HepG2 (cell line): Measurements from ENCODE around the gene USP1. TPM values are rescaled to one million over a fixed set of nuclear protein-coding genes. Genes with fewer than 3 reads are reported as not detected.
A peak's percentile ranks its signal among the peaks of the same experiment; 100 is the strongest.

Source experiments
- CHCHD3 ChIP-seq: sonication (generic); formaldehyde crosslinking; IDR thresholded peaks from 2 replicates; pipeline ENCODE4 v1.8.0; 2022; ENCODE audit warnings: mild to moderate bottlenecking, missing genetic modification reagents, moderate library complexity
- KMT2B ChIP-seq: IDR thresholded peaks from 2 replicates; pipeline ENCODE4 v1.6.1; 2016; ENCODE audit warnings: missing genetic modification reagents, missing compliant biosample characterization
- REL ChIP-seq: sonication (generic); formaldehyde crosslinking; conservative IDR thresholded peaks from 2 replicates; pipeline ENCODE4 v1.8.0; 2022; ENCODE audit warnings: mild to moderate bottlenecking, missing genetic modification reagents, moderate library complexity
- YEATS2 ChIP-seq: sonication (generic); formaldehyde crosslinking; IDR thresholded peaks from 2 replicates; pipeline ENCODE4 v1.4.0; 2020; ENCODE audit warnings: missing genetic modification reagents, borderline replicate concordance
- ZBTB1 ChIP-seq: sonication (generic); formaldehyde crosslinking; IDR thresholded peaks from 2 replicates; pipeline ENCODE4 v1.4.0; 2020; ENCODE audit warnings: missing genetic modification reagents, borderline replicate concordance
- ZFAT ChIP-seq: sonication (generic); formaldehyde crosslinking; conservative IDR thresholded peaks from 2 replicates; pipeline ENCODE4 v1.8.1; 2023; ENCODE audit warnings: missing genetic modification reagents, inconsistent platforms
- ZNF264 ChIP-seq: sonication (generic); formaldehyde crosslinking; IDR thresholded peaks from 2 replicates; pipeline ENCODE4 v1.4.0; 2020; ENCODE audit warnings: missing genetic modification reagents
- ZNF75D ChIP-seq: sonication (generic); formaldehyde crosslinking; IDR thresholded peaks from 2 replicates; pipeline ENCODE4 v1.8.1; 2023; ENCODE audit warnings: missing genetic modification reagents, mild to moderate bottlenecking, borderline replicate concordance
- ZNF891 ChIP-seq: sonication (generic); formaldehyde crosslinking; IDR thresholded peaks from 2 replicates; pipeline ENCODE4 v1.5.0; 2020; ENCODE audit warnings: mild to moderate bottlenecking, missing genetic modification reagents
- polyA plus RNA-seq, 8 experiments: library from polyadenylated mRNA; depleted of rRNA in 3 of 8; stranded (reverse) in 7 of 8; unstranded in 1 of 8; fragments of >200 nt; fragmentation: Illumina TruSeq in 4 of 8; extraction: Trizol in 4 of 8; gene quantifications; 2 replicates each; pipeline versions ENCODE4 v1.2.1 to v1.2.3, GENCODE V29; 2011 to 2016; ENCODE audit warnings: low read depth in 4 of 8, missing spikeins in 1 of 8, mixed read lengths in 1 of 8; ENCODE audit not compliant: insufficient read depth in 1 of 8
- total RNA-seq, 5 experiments: library from RNA; depleted of rRNA; stranded (reverse); fragments of >200 nt; fragmentation: Illumina TruSeq; extraction: Trizol; gene quantifications; 2 replicates each; pipeline ENCODE4 v1.2.3, GENCODE V29; 2016; ENCODE audit warnings: low read depth in 1 of 5
- TF ChIP-seq, protein P1 (sequence below): sonication (generic); formaldehyde crosslinking; IDR thresholded peaks from 2 replicates; pipeline ENCODE4 v1.8.0; 2022; ENCODE audit warnings: mild to moderate bottlenecking, missing genetic modification reagents; ENCODE audit not compliant: insufficient replicate concordance
- TF ChIP-seq, protein P2 (sequence below): sonication (generic); formaldehyde crosslinking; IDR thresholded peaks from 2 replicates; pipeline ENCODE4 v1.5.1; 2020; ENCODE audit warnings: mild to moderate bottlenecking, missing genetic modification reagents
- TF ChIP-seq, protein P3 (sequence below): IDR thresholded peaks from 2 replicates; pipeline ENCODE4 v1.6.1; 2018; ENCODE audit warnings: missing genetic modification reagents
- TF ChIP-seq, protein P4 (sequence below): sonication (generic); formaldehyde crosslinking; IDR thresholded peaks from 2 replicates; pipeline ENCODE4 v1.9.0; 2022; ENCODE audit warnings: low read depth, missing genetic modification reagents
- TF ChIP-seq, protein P5 (sequence below): sonication (generic); formaldehyde crosslinking; conservative IDR thresholded peaks from 2 replicates; pipeline ENCODE4 v1.4.0; 2020; ENCODE audit warnings: missing genetic modification reagents
- TF ChIP-seq, protein P6 (sequence below): sonication (generic); formaldehyde crosslinking; IDR thresholded peaks from 2 replicates; pipeline ENCODE4 v1.4.0; 2020; ENCODE audit warnings: missing genetic modification reagents
- TF ChIP-seq, protein P7 (sequence below): IDR thresholded peaks from 2 replicates; pipeline ENCODE4 v1.6.1; 2016

USP1 gene
- total and polyA plus RNA-seq, 2 of the 13 experiments (the other 11 are each of a cell fraction or from before 2014, with no cell fraction given): 9.0 to 64.6 TPM

DNA sequence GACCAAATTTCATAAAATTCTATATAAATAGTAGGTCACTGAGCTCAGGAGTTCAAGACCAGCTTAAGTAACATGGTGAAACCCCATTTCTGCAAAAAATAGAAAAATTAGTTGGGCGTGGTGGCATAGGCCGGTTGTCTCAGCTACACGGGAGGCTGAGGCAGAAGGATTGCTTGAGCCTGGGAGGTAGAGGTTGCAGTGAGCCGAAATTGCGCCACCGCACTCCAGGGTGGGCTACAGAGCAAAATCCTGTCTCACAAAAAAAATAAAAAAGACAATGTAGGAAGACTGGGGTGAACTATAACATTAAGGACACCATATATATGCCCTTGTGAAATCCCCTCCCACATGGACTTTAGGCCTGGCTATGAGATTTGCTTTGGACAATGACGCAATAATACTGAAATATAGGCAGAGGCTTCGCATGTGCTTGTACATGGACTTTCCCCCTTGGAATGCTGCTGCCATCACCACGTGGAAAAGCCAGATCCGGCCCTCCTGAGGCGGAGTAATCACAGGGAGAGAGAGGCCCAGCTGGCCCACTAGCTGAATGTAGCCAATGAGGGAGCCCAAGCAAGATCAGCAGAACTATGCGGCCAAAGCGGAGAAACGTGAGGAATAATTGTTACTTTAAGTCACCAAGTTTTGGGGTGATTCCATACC, 13.1 kb upstream of the USP1 start (continued):
- TF ChIP-seq, protein P1, sequence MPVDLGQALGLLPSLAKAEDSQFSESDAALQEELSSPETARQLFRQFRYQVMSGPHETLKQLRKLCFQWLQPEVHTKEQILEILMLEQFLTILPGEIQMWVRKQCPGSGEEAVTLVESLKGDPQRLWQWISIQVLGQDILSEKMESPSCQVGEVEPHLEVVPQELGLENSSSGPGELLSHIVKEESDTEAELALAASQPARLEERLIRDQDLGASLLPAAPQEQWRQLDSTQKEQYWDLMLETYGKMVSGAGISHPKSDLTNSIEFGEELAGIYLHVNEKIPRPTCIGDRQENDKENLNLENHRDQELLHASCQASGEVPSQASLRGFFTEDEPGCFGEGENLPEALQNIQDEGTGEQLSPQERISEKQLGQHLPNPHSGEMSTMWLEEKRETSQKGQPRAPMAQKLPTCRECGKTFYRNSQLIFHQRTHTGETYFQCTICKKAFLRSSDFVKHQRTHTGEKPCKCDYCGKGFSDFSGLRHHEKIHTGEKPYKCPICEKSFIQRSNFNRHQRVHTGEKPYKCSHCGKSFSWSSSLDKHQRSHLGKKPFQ (CRISPR knock-in tag): peak; percentile 56
- TF ChIP-seq, protein P2, sequence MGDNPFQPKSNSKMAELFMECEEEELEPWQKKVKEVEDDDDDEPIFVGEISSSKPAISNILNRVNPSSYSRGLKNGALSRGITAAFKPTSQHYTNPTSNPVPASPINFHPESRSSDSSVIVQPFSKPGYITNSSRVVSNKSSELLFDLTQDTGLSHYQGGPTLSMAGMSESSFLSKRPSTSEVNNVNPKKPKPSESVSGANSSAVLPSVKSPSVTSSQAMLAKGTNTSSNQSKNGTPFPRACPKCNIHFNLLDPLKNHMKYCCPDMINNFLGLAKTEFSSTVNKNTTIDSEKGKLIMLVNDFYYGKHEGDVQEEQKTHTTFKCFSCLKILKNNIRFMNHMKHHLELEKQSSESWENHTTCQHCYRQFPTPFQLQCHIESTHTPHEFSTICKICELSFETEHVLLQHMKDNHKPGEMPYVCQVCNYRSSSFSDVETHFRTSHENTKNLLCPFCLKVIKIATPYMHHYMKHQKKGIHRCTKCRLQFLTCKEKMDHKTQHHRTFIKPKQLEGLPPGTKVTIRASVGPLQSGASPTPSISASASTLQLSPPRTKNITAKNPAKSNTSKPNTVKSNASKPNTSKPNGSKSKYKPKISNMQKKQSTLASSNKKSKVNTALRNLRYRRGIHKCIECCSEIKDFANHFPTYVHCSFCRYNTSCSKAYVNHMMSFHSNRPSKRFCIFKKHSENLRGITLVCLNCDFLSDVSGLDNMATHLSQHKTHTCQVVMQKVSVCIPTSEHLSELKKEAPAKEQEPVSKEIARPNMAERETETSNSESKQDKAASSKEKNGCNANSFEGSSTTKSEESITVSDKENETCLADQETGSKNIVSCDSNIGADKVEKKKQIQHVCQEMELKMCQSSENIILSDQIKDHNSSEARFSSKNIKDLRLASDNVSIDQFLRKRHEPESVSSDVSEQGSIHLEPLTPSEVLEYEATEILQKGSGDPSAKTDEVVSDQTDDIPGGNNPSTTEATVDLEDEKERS (CRISPR knock-in tag): peak; percentile 89
- TF ChIP-seq ZFAT (CRISPR knock-in tag): no peak
- TF ChIP-seq CHCHD3: no peak
- TF ChIP-seq ZNF264 (CRISPR knock-in tag): peak; percentile 91
- TF ChIP-seq, protein P3, sequence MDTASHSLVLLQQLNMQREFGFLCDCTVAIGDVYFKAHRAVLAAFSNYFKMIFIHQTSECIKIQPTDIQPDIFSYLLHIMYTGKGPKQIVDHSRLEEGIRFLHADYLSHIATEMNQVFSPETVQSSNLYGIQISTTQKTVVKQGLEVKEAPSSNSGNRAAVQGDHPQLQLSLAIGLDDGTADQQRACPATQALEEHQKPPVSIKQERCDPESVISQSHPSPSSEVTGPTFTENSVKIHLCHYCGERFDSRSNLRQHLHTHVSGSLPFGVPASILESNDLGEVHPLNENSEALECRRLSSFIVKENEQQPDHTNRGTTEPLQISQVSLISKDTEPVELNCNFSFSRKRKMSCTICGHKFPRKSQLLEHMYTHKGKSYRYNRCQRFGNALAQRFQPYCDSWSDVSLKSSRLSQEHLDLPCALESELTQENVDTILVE (CRISPR knock-in tag): 0 out of 2 replicates have a peak, but pooled peaks have one; percentile 77
- TF ChIP-seq, protein P4, sequence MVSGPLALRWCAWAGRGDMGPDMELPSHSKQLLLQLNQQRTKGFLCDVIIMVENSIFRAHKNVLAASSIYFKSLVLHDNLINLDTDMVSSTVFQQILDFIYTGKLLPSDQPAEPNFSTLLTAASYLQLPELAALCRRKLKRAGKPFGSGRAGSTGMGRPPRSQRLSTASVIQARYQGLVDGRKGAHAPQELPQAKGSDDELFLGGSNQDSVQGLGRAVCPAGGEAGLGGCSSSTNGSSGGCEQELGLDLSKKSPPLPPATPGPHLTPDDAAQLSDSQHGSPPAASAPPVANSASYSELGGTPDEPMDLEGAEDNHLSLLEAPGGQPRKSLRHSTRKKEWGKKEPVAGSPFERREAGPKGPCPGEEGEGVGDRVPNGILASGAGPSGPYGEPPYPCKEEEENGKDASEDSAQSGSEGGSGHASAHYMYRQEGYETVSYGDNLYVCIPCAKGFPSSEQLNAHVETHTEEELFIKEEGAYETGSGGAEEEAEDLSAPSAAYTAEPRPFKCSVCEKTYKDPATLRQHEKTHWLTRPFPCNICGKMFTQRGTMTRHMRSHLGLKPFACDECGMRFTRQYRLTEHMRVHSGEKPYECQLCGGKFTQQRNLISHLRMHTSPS (CRISPR knock-in tag): no peak
- TF ChIP-seq, protein P5, sequence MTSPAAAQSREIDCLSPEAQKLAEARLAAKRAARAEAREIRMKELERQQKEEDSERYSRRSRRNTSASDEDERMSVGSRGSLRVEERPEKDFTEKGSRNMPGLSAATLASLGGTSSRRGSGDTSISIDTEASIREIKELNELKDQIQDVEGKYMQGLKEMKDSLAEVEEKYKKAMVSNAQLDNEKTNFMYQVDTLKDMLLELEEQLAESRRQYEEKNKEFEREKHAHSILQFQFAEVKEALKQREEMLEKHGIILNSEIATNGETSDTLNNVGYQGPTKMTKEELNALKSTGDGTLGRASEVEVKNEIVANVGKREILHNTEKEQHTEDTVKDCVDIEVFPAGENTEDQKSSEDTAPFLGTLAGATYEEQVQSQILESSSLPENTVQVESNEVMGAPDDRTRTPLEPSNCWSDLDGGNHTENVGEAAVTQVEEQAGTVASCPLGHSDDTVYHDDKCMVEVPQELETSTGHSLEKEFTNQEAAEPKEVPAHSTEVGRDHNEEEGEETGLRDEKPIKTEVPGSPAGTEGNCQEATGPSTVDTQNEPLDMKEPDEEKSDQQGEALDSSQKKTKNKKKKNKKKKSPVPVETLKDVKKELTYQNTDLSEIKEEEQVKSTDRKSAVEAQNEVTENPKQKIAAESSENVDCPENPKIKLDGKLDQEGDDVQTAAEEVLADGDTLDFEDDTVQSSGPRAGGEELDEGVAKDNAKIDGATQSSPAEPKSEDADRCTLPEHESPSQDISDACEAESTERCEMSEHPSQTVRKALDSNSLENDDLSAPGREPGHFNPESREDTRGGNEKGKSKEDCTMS (CRISPR knock-in tag): no peak
- TF ChIP-seq, protein P6, sequence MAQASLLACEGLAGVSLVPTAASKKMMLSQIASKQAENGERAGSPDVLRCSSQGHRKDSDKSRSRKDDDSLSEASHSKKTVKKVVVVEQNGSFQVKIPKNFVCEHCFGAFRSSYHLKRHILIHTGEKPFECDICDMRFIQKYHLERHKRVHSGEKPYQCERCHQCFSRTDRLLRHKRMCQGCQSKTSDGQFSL: peak; percentile 46; the same call in 1 of the 2 replicates
- TF ChIP-seq, protein P7, sequence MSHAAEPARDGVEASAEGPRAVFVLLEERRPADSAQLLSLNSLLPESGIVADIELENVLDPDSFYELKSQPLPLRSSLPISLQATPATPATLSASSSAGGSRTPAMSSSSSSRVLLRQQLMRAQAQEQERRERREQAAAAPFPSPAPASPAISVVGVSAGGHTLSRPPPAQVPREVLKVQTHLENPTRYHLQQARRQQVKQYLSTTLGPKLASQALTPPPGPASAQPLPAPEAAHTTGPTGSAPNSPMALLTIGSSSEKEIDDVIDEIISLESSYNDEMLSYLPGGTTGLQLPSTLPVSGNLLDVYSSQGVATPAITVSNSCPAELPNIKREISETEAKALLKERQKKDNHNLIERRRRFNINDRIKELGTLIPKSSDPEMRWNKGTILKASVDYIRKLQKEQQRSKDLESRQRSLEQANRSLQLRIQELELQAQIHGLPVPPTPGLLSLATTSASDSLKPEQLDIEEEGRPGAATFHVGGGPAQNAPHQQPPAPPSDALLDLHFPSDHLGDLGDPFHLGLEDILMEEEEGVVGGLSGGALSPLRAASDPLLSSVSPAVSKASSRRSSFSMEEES (CRISPR knock-in tag): peak; percentile 90
- peak; percentile 80; the same call in 1 of the 2 replicates for TF ChIP-seq ZNF891 (CRISPR knock-in tag)
- no peak for TF ChIP-seq REL (CRISPR knock-in tag)
- no peak for TF ChIP-seq ZNF75D (CRISPR knock-in tag)
- TF ChIP-seq KMT2B (CRISPR knock-in tag): peak; percentile 50
- no peak for TF ChIP-seq ZBTB1 (CRISPR knock-in tag)
- peak; percentile 78; the same call in 1 of the 2 replicates for TF ChIP-seq YEATS2 (CRISPR knock-in tag)
